C4-2B (cell line): ENCODE data around the gene ARMC9.

ENCODE experiments used
- ZFX ChIP-seq: fragments of 450-650 bp; IDR thresholded peaks from 2 replicates; pipeline ENCODE4 v1.6.1; 2017
- TF ChIP-seq, protein P1 (sequence below): fragments of 450-650 bp; conservative IDR thresholded peaks from 2 replicates; pipeline ENCODE4 v1.5.1; 2017; ENCODE audit warnings: mild to moderate bottlenecking

- TF ChIP-seq, protein P1, sequence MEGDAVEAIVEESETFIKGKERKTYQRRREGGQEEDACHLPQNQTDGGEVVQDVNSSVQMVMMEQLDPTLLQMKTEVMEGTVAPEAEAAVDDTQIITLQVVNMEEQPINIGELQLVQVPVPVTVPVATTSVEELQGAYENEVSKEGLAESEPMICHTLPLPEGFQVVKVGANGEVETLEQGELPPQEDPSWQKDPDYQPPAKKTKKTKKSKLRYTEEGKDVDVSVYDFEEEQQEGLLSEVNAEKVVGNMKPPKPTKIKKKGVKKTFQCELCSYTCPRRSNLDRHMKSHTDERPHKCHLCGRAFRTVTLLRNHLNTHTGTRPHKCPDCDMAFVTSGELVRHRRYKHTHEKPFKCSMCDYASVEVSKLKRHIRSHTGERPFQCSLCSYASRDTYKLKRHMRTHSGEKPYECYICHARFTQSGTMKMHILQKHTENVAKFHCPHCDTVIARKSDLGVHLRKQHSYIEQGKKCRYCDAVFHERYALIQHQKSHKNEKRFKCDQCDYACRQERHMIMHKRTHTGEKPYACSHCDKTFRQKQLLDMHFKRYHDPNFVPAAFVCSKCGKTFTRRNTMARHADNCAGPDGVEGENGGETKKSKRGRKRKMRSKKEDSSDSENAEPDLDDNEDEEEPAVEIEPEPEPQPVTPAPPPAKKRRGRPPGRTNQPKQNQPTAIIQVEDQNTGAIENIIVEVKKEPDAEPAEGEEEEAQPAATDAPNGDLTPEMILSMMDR, result no peak
- TF ChIP-seq ZFX, result no peak
Observed at GRCh38 chr2:231397011-231397927, 198.8 kb downstream of the ARMC9 start.
